ENCODE measurements around the gene NLRP6.

Gene NLRP6

DNA sequence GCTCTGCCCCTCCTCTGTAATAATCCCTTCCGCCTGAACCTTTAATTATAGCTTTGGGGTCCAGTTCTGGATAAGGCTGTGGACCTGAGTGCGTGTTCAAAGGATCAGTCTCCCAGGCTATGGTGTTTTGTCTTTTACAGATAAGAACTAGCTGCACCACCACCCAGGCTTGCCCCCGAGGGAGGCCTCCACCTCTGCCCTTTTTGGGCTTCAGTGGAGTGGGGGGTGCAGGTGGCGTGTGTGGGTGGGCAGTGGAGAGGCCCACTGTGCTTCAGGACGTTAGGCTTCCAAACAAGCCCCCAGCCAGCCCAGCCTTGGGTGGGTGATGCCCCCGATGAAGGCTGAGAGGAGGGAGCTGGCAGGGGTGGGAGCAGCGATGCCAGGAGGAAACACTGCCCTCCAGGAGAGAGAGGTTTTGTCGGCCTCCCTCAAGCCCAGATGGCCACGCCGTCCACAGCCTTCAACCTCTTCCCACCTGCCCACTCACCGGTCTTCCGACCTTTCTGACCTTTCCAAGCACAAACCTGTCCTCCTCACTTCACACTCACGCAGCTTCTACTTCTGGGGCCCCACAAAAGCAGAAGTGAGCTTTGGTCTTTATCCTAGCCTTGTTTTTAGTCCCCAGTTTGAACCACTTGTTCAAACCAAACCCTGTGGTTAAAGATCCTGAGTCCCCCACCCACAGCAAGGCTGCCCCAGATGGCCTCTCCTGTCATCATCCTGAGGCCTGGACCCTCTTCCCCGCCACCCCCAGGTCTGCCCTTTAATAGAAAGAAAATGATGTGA is 21.1 kb upstream of the NLRP6 start:
- DNase-seq: no peak

DNA sequence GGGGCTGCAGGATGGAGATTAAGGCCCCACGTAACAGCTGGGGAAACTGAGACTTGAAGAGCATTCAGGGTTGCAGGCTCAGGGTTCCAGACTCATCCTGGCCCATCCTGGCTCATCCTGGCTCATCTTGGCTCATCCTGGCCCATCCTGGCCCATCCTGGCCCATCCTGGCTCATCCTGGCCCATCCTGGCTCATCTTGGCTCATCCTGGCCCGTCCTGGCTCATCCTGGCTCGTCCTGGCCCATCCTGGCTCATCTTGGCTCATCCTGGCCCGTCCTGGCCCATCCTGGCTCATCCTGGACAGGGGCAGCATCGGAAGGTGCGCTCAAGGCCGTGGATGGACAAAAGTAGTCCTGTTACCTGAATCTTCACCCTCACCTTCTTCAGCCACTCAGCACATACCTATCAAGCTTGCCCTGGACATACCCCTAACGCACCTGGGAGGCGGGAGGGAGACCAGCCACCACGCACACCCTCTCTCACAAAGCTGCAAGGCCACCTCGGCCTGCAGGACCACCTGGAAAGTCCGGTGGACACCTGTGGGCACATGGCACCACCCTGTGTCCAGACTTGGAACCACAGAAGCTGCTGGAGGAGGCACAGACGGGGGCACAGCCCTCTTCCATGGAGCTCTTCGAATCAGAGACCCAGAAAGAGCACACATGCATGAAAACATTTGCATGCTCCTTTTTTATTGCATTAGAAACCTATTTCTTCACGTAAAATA is 20.3 kb upstream of the NLRP6 start:
- no peak for DNase-seq

DNA sequence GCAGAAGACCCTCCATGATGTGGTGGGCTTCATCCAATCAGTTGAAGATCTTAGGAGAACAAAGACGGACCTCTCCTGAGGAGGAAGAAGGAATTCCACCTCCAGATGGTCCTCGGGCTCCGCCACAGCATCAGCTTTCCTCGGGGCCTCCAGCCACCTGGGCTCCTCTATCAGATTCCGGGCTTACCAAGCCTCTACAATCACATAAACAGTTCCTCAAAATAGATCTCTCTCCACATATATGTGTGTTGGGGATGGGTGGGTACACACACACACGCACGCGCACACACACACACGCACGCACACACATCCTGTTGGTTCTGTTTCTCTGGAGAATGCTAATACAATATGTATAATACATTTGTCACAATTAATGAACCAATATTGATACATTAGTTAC is 18.8 kb upstream of the NLRP6 start:
- no peak for DNase-seq

DNA sequence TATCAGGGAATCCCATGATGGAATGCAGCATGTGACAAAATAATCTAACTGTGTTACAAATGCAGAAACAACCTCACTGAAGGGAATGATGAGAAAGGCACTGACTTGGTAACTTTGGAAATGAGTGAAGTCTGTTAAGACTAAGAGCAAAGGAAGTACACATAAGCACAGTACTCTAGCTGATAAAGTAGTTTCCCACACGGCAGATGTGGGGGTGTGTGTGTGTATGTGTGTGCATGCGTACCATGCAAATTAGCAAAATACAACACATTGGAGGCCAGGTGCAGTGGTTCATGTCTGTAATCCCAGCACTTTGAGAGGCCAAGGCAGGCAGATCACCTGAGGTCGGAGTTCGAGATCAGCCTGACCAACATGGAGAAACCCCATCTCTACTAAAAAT is 16.6 kb upstream of the NLRP6 start:
- DNase-seq: no peak

DNA sequence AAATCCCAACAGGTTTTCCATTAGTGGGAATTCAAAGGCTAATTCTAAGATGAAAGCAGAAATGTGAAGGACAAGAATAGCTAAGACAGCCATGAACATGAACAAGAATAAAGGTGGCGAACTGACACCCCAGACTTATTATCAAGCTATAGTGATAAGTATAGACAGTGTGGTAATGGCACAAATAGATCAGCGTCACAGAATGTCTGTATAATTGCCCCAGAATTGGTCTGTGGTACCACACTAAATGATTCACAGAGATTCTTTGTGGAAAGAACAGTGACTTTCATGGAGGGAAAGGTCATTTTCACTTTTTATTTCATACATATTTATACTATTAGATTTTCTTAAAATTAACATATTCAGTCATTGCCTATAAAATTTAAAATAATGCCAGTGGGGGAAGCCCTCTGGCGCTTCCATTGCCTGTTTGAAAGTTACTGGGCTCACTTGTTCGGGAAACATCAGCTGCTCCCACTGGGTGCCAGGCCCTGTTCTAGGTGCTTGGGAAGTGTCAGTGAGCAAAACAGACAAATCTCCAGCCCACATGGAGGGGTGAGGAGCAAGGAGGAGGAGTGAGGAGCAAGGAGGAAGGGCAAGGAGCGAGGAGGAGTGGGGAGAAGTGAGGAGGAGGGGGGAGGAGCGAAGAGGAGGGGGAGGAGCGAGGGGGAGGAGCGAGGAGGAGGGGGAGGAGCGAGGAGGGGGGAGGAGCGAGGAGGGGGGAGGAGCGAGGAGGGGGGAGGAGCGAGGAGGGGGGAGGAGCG is 11.3 kb upstream of the NLRP6 start:
- DNase-seq: no peak

DNA sequence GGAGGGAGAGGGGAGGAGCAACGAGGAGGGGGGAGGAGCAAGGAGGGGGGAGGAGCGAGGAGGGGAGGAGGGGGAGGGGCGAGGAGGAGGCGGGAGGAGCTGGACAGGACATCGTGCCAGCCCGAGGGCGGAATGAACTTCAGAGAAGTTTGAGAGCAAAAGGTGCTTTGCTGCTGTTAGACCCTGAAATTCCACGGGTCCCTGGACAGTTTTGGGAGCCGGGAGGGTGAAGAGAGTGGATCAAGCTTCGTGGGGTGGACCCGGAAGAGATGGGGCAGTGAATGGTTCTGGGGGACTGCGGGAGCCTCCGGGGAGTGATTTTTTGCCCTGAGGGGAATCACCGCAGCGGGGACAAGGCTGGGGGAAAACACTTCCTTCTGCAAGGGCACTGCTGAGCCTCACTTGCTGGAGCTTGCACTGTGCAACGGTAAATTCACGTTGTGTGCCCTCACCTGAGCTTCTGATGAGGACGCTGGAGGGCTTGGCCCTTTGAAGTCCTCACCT is 10.7 kb upstream of the NLRP6 start:
- DNase-seq: no peak

DNA sequence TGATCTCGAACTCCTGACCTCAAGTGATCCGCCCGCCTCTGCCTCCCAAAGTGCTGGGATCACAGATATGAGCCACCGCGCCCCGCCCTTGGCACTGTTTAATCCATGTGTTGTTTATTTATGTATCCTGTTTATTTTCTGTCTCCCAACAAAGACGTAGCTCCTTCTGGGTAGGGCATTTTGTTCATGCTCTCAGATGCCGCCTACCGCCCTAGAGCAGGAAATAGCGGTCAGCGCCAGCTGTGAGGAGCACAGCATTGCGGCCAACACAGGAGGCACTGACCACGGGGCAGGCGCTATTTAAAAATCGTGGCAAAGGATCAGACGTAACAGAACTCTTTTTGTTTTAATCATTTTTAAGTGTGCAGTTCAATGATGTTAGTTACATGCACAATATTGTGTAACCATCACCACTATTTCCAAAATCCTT is 9.5 kb upstream of the NLRP6 start:
- peak; percentile 64 for DNase-seq

DNA sequence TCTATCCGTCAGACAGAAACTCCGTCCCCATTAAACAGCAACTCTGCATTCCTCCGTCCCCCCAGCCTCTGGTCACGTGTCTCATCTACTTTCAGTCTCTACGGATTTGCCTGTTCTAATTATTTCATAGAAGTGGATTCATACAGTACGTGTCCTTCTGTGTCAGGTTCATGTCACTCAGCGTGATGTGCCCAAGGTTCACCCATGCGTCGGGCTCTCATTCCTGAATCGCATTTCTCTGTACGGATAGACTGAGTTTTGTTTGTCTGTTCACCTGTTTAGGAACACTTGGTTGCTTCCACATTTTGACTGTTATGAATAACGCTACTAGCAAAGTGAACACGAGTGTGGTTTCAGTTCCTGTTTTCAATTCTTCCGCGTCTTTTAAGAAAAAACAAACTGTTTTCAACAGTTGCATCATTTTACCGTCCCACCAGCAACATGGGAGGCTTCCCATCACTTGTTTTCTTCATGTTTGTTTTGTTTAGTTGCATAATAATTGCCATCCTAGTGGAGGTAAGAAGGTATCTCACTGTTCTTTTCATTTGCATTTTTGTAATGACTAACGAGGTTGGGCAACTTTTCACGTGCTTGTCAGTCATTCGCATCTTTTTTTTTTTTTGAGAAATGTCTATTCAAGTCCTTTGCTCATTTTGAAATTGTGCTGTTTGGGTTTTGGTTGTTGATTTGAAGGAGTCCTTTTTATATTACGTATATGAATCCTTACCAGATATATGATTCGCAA is 8.9 kb upstream of the NLRP6 start:
- no peak for DNase-seq

DNA sequence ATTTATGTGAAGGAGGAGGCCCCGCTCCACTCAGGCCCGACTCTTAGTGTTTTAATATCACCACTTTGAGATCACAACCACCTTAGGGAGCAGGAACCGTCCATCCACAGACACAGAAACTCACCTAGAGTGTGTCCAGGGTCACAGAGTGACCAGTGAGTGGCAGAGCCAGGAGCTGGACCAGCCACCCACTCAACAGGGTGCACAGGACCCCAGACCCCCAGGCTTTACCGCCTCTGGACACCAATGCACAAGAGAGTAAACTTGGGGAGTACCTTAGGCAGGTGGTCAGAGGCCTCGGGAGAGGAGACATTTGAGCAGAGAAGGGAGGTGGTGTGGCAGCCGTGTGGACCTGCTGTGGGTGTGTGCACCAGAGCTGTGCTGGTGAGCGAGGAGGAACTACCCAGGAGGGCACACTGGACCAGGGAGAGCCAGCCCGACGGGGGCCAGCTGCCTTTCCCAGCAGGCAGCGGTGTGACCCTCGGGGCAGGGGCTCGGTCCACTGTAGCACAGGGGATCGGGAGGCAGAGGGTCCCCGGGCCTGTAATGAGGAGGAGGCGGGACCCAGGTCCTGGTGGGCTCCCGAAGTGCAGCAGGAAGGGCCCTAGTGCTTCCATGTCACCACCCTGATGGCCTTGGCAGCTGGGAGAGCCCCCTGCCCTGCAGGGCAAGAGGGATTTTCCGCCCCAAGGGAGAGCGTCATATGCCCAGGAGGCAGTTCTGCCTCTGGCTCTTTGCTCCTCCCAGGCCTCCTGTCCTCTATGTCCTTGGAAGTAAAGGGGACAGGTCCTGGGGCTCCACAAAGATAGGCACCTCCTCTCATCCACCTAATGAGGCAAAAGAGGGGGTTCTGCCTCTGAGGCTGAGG is 7.5 kb upstream of the NLRP6 start:
- no peak for DNase-seq

DNA sequence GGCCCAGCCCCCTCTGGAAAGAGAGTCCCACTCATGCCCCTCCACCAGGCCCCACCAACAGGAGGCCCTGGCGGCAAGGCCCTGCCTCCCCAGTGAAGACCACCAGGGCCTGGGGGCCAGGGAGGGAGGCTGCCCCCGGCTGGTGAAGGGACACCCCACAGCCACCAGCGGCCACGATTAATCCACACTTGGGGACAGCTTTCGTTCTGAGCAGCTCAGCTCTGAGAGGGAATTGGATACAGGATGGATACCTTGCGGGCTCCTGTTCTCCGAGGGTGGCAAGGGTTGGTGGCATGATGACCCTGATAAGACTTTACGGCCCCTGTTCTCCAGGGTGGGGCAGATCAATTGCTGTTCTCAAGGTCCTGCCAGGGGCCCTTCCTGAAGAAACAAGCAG is 6.9 kb upstream of the NLRP6 start:
- DNase-seq: no peak

DNA sequence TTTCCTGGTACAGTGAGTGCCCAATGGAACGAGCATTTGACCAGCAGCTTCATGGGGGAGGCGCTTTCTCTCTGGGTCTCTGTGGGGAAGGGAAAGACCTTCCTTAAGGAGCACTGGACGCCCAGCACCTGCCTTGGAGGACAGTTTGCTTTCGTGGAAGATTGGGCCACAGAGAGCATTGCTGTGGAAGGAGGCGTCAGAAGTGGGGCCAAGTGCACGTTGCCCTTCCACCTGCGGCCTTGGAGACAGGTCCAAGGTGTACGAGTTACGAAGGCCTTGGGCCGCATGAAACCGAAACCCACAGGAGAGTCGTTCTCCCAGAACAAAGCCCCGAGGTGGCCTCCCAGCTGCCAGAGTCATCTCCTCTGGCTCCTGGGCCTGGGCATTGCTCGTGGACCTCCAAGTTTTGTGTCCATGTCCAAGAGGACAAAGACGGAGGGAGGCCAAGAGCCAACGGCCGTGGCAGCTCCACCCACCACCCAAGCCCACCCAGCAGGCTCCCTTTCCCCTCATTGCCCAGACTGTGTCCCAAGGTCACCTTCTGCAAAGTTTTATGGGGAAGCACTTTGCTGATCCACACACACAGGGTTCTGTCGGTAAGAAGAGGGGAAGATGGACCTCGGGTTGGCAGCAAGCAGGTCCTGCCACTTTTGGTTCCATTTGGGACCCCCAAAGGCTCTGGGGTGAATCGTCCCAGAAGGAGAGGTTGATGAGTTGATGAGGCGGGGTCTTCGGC is 5.8 kb upstream of the NLRP6 start:
- DNase-seq: no peak

DNA sequence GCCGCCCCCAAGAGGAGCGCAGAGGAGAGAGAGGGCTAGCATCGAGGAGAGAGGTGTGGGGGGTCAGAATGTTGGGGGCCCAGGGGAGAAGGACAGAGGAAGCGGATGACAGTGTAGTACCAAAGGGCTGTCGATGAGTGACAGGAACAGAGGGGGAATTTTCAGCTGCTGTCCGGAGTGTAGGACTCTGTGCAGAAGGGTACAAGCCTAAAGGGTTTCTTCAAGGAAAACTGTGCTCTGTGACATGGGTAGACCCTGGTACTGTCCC is 5.3 kb upstream of the NLRP6 start:
- no peak for DNase-seq

DNA sequence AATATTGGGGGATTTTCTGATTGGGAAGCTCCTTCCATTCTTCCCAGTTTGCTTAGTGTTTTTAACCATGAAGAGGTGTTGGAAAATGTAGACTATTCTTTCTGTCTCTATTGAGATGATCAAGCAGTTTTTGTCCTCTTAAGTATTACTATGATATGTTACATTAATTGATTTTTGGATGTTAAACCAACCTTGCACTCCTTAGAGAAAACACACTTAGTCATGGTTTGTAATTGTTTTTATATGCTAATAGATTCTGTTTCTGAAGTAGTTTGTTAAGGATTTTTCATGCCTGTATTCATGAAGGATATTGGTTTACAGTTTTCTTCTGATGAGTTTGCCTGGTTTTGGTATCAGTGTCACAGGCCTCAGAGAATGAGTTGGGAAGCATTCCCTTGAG is 2.0 kb upstream of the NLRP6 start:
- no peak for DNase-seq

DNA sequence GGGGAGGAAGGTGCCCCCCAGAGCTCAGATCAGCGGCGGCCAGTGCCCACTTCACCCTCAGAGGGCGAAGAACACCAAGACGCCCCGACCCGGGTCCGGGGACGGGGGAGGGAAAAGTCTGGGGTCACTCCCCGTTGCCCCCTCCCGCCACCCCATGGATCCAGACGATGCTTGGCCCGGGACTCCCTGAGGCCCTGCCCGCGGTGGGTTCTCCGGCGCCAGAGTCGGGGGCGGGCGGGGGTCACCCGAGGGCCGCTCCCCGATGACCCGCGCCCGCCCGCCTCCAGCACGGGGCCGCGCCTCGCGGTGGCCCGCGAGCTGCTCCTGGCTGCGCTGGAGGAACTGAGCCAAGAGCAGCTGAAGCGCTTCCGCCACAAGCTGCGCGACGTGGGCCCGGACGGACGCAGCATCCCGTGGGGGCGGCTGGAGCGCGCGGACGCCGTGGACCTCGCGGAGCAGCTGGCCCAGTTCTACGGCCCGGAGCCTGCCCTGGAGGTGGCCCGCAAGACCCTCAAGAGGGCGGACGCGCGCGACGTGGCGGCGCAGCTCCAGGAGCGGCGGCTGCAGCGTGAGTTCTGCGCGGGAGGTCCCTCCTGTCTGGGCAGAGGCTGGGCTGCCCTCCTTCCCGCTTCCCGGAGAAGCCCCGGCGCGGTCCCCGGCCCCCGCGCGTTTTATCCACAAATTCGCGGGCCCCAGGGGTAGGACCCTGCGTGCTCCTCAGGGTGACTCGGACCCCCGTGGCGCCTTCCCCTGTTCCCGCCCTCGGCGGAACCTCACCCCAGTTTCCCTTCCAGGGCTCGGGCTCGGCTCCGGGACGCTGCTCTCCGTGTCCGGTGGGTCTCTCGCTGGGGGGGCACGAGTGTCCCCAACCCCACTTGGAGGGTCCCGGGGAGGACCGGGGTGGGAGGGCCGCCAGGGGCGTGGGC is 1.1 kb downstream of the NLRP6 start:
- DNase-seq: no peak

DNA sequence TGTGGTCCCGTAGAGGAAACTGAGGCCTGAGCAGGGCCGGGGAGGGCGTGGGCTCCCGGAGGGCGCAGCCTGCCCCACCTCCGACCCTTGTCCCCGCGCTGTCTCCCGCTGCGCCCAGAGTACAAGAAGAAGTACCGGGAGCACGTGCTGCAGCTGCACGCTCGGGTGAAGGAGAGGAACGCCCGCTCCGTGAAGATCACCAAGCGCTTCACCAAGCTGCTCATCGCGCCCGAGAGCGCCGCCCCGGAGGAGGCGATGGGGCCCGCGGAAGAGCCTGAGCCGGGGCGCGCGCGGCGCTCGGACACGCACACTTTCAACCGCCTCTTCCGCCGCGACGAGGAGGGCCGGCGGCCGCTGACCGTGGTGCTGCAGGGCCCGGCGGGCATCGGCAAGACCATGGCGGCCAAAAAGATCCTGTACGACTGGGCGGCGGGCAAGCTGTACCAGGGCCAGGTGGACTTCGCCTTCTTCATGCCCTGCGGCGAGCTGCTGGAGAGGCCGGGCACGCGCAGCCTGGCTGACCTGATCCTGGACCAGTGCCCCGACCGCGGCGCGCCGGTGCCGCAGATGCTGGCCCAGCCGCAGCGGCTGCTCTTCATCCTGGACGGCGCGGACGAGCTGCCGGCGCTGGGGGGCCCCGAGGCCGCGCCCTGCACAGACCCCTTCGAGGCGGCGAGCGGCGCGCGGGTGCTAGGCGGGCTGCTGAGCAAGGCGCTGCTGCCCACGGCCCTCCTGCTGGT is 1.9 kb downstream of the NLRP6 start:
- DNase-seq: no peak

DNA sequence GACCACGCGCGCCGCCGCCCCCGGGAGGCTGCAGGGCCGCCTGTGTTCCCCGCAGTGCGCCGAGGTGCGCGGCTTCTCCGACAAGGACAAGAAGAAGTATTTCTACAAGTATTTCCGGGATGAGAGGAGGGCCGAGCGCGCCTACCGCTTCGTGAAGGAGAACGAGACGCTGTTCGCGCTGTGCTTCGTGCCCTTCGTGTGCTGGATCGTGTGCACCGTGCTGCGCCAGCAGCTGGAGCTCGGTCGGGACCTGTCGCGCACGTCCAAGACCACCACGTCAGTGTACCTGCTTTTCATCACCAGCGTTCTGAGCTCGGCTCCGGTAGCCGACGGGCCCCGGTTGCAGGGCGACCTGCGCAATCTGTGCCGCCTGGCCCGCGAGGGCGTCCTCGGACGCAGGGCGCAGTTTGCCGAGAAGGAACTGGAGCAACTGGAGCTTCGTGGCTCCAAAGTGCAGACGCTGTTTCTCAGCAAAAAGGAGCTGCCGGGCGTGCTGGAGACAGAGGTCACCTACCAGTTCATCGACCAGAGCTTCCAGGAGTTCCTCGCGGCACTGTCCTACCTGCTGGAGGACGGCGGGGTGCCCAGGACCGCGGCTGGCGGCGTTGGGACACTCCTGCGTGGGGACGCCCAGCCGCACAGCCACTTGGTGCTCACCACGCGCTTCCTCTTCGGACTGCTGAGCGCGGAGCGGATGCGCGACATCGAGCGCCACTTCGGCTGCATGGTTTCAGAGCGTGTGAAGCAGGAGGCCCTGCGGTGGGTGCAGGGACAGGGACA is 2.7 kb downstream of the NLRP6 start:
- DNase-seq: no peak

DNA sequence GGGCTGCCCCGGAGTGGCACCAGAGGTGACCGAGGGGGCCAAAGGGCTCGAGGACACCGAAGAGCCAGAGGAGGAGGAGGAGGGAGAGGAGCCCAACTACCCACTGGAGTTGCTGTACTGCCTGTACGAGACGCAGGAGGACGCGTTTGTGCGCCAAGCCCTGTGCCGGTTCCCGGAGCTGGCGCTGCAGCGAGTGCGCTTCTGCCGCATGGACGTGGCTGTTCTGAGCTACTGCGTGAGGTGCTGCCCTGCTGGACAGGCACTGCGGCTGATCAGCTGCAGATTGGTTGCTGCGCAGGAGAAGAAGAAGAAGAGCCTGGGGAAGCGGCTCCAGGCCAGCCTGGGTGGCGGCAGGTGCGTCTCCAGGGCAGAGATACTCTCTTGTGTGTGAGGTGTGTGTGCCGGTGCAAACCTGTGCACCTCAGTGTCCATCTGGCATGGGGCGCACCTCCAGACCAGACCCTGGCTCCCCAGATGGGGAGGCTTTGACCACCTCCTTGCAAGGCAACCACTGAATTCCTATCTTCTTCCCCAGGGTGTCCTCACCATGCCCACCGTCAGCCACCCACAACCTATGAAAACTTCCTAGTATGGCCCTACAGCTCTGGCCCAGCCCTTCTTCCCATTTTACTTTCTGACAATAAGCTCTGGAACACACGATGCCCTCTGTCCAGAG is 3.4 kb downstream of the NLRP6 start:
- no peak for DNase-seq

DNA sequence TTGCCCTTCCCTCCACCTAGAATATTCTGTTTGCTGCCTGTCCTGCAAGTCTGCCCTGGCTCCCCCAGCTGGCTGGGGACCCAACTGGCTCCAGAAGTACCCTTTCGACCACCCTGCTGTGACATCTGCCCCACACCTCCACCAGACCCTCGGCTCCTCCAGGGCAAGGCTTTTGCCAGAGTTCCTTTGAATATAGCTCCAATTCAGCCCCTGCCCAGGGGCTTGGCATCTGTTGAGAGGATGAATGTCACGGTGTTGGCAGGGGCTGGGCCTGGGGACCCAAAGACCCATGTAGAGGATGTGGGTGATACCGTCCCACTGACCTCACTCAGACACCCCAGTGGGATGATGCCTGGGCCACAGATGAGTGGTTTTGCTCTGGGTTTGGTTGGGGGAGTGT is 4.0 kb downstream of the NLRP6 start:
- DNase-seq: no peak

Measured in HCEC 1CT (cell line).